Right lobe of liver (tissue), 4 donors: ENCODE results near the gene TTC24.

ENCODE experiments used
- CTCF ChIP-seq, 4 donors: fragments of 200-600 bp in 3 of 4; fragments of 450-650 bp in 1 of 4; IDR thresholded peaks; one replicate each; pipeline versions ENCODE4 v1.5.1 to v1.8.0; 2016 to 2022; ENCODE audit warnings: antibody characterized with exemption in 4 of 4, mild to moderate bottlenecking in 2 of 4
- POLR2A ChIP-seq: fragments of 450-650 bp; IDR thresholded peaks from one replicate; pipeline ENCODE4 v1.6.1; 2017; ENCODE audit warnings: antibody characterized with exemption, mild to moderate bottlenecking
- donor health status: DM: no; HTN: no; CAD: no.
- donor health status: DM: no; HTN: no; CAD: no.
- donor health status: DM: no; HTN: yes; CAD: no.

- TF ChIP-seq CTCF (IDR thresholded peaks at IDR 0.05) (no peak), POLR2A (no peak)
Observed at GRCh38 chr1:156622581-156623297, 43.2 kb downstream of the TTC24 start.
